Embryonic facial prominence (tissue), 1 donor: ENCODE data around the gene ASB4.
"Not testable (repeated sequence)": the region's sequence is repeated elsewhere in the genome, so short reads cannot be mapped to it uniquely, and the experiment has no call there.

Experiments used
- DNase-seq: peaks from one replicate; pipeline ENCODE4 v3.0.0-alpha.2; 2016; ENCODE audit errors: extremely low spot score

The ASB4 gene

GRCh38 chr7:95552010-95552926, 66.5 kb downstream of the ASB4 start:
- not testable (repeated sequence) for DNase-seq

- no peak for DNase-seq
Observed at GRCh38 chr7:95553939-95554338, 68.2 kb downstream of the ASB4 start.

- no peak for DNase-seq
Observed at GRCh38 chr7:95556777-95557176, 71.0 kb downstream of the ASB4 start.

- no peak for DNase-seq
Observed at GRCh38 chr7:95558864-95559263, 73.1 kb downstream of the ASB4 start.

- no peak for DNase-seq
Observed at GRCh38 chr7:95560674-95561073, 74.9 kb downstream of the ASB4 start.

- no peak for DNase-seq
Observed at GRCh38 chr7:95569720-95570119, 84.0 kb downstream of the ASB4 start.

GRCh38 chr7:95577137-95577536, 91.4 kb downstream of the ASB4 start:
- DNase-seq, result no peak

GRCh38 chr7:95578299-95578855, 92.6 kb downstream of the ASB4 start:
- no peak for DNase-seq

- DNase-seq, result no peak
Observed at GRCh38 chr7:95579318-95579717, 93.6 kb downstream of the ASB4 start.

GRCh38 chr7:95581467-95581866, 95.7 kb downstream of the ASB4 start:
- no peak for DNase-seq

- no peak for DNase-seq
Observed at GRCh38 chr7:95582578-95583293, 97.0 kb downstream of the ASB4 start.

GRCh38 chr7:95583834-95584621, 98.3 kb downstream of the ASB4 start:
- DNase-seq, result no peak

- no peak for DNase-seq
Observed at GRCh38 chr7:95584769-95585425, 99.2 kb downstream of the ASB4 start.

- no peak for DNase-seq
Observed at GRCh38 chr7:95585426-95585789, 99.7 kb downstream of the ASB4 start.

GRCh38 chr7:95586951-95587301, 101.2 kb downstream of the ASB4 start:
- no peak for DNase-seq

- no peak for DNase-seq
Observed at GRCh38 chr7:95589031-95589430, 103.3 kb downstream of the ASB4 start.

- no peak for DNase-seq
Observed at GRCh38 chr7:95589766-95590165, 104.0 kb downstream of the ASB4 start.
